ENCODE data around the gene DDX53. TPM values are rescaled to one million over a fixed set of nuclear protein-coding genes. Genes with fewer than 3 reads are reported as not detected.

DDX53 gene
- total and polyA plus RNA-seq, 12 donors, result 0.08 TPM; not detected in 11

DNA sequence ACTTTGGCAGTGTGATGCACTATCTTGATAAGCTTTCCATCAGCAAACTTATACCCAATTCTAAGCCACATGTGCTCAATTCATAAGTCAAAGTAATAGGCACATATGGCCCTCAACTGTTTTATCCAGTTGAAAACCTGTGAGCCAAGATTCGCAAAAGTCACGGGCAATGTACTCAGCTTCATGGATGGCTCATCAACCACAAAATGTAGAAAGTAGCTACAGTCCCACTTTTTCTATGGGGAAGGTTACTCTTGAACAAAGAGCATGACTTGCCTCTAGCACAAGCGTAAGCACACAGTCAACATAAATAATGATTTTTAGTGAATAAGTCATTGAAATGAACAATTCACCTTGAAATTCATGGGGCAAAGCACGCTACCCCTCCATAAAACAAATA, 25.1 kb upstream of the DDX53 start:
- WGBS, 4 donors, result 81 to 100% (median 89%) methylated on average over 4 of the region's 4 CpGs
- intact Hi-C loops (cut with DNase I), result no loop called here
- Histone ChIP-seq H3K9me3 (replicated peaks in 1 of 3) (no peaks in the 10 kb centered on the region), H3K27ac (no peak overlapping the region), H3K36me3 (replicated peaks in 1 of 2) (no peaks in the 10 kb centered on the region), H3K4me1 (replicated peaks in 1 of 2) (no peaks in the 10 kb centered on the region), H3K4me3 (no peak overlapping the region), H3K27me3 (no peaks in the 10 kb centered on the region)
- no peak for DNase-seq
- TF ChIP-seq POLR2A (IDR thresholded peaks at IDR 0.05) (no peak), CTCF (IDR thresholded peaks at IDR 0.05) (no peak)

DNA sequence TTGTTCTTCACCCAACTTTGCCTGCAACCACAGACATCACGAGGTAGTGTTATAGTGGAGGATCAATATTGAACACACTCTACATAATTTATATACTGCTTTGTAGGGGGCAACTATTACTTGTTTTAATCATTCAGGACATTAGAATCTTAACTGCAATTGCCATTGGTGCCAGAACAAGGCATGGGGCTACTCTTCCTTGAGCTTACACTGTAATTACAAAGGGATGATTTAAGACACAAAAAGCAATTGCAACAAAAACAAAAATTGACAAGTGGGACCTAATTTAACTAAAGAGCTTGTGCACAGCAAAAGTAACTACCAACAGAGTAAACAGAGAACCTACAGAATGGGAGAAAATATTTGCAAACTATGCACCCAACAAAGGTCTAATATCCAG, 24.0 kb upstream of the DDX53 start:
- Histone ChIP-seq H3K4me3 (no peak overlapping the region), H3K9me3 (replicated peaks in 1 of 3) (no peaks in the 10 kb centered on the region), H3K36me3 (replicated peaks in 1 of 2) (no peaks in the 10 kb centered on the region), H3K4me1 (replicated peaks in 1 of 2) (no peaks in the 10 kb centered on the region), H3K27ac (no peak overlapping the region), H3K27me3 (no peaks in the 10 kb centered on the region)
- intact Hi-C loops (cut with DNase I), result no loop called here
- TF ChIP-seq CTCF (IDR thresholded peaks at IDR 0.05) (no peak), POLR2A (IDR thresholded peaks at IDR 0.05) (no peak)
- 57 to 78% (median 72%) methylated on average over 1 of the region's 1 CpG for whole genome bisulfite sequencing, 4 donors
- no peak for DNase-seq

DNA sequence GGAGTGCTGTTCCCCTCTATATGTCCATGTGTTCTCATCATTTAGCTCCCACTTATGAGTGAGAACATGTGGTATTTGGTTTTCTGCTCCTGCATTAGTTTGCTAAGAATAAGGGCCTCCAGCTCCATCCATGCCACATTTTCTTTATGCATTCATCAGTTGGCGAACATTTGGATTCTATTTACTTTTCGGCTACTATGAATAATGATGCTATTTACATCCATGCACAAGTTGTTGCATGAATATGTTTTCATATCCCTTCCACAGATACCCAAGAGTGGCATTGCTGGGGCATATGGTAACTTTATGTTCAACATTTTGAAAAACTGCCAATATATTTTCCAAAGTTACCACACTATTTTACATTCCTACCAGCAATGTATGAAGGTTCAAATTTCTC, 13.8 kb upstream of the DDX53 start:
- no peak for TF ChIP-seq CTCF (IDR thresholded peaks at IDR 0.05)
- no peak for TF ChIP-seq POLR2A (IDR thresholded peaks at IDR 0.05)
- WGBS, 4 donors, result 82 to 94% (median 92%) methylated on average over 2 of the region's 2 CpGs
- DNase-seq, result no peak
- peaks cover 9% of the 10 kb centered on the region for H3K27me3 ChIP-seq
- H3K9me3 ChIP-seq (replicated peaks in 1 of 3), result no peaks in the 10 kb centered on the region
- no peaks in the 10 kb centered on the region for H3K4me1 ChIP-seq (replicated peaks in 1 of 2)
- H3K4me3 ChIP-seq, result no peak overlapping the region
- intact Hi-C loops (cut with DNase I), result no loop called here
- H3K36me3 ChIP-seq (replicated peaks in 1 of 2), result no peaks in the 10 kb centered on the region
- H3K27ac ChIP-seq, result no peak overlapping the region

DNA sequence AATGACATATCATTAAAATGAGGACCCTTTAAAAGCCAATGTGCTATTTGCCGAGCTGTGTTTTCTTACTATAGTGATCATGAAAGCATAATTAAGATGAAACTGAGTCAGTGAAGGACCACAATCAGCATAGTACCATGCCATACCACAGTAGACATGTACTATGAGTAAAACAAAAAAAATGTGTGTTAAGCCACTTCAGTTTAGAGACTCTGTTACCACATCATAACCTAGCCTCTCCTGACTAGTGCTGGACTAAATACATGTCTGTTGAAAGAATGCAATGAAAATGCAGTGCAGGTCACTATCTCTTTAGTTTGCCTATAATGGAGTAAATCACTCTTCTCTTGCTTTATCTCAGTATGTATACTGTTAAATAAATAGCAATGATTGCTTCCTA, 12.3 kb upstream of the DDX53 start:
- H3K4me1 ChIP-seq (replicated peaks in 1 of 2), result no peaks in the 10 kb centered on the region
- no peaks in the 10 kb centered on the region for H3K9me3 ChIP-seq (replicated peaks in 1 of 3)
- no peak overlapping the region for H3K27ac ChIP-seq
- no peak overlapping the region for H3K4me3 ChIP-seq
- no peak for TF ChIP-seq POLR2A (IDR thresholded peaks at IDR 0.05)
- no peak for TF ChIP-seq CTCF (IDR thresholded peaks at IDR 0.05)
- 57 to 83% (median 70%) methylated on average over 1 of the region's 1 CpG for WGBS, 4 donors
- H3K36me3 ChIP-seq (replicated peaks in 1 of 2), result no peaks in the 10 kb centered on the region
- peaks cover 12% of the 10 kb centered on the region for H3K27me3 ChIP-seq
- DNase-seq, result no peak
- intact Hi-C loops (cut with DNase I), result no loop called here
